ENCODE measurements around the gene VCAM1.

DNA sequence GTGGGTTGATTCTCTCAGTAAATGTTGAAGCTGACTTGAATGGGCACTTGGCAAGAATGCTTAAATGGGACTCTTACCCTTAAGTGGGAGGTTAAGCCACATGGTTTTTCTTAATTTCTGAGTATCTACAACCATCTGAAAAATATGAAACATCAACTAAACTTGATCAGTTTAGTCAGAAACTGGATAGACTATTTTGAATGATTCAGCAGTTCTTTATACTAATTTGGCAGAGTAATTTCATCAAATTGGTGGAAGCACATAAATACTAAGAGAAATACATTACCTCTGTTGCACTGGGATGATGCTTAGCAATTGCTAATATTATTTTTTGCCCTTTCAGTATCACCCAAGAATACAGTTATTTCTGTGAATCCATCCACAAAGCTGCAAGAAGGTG is 4.7 kb downstream of the VCAM1 start:
- no peak for TF ChIP-seq POLR2A (IDR thresholded peaks at IDR 0.05)
- TF ChIP-seq, protein P1, sequence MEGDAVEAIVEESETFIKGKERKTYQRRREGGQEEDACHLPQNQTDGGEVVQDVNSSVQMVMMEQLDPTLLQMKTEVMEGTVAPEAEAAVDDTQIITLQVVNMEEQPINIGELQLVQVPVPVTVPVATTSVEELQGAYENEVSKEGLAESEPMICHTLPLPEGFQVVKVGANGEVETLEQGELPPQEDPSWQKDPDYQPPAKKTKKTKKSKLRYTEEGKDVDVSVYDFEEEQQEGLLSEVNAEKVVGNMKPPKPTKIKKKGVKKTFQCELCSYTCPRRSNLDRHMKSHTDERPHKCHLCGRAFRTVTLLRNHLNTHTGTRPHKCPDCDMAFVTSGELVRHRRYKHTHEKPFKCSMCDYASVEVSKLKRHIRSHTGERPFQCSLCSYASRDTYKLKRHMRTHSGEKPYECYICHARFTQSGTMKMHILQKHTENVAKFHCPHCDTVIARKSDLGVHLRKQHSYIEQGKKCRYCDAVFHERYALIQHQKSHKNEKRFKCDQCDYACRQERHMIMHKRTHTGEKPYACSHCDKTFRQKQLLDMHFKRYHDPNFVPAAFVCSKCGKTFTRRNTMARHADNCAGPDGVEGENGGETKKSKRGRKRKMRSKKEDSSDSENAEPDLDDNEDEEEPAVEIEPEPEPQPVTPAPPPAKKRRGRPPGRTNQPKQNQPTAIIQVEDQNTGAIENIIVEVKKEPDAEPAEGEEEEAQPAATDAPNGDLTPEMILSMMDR (IDR thresholded peaks at IDR 0.05), result no peak
